ENCODE results near the gene DCDC1.
"Not testable (repeated sequence)": the region's sequence is repeated elsewhere in the genome, so short reads cannot be mapped to it uniquely, and the experiment has no call there.

Gene DCDC1

DNA sequence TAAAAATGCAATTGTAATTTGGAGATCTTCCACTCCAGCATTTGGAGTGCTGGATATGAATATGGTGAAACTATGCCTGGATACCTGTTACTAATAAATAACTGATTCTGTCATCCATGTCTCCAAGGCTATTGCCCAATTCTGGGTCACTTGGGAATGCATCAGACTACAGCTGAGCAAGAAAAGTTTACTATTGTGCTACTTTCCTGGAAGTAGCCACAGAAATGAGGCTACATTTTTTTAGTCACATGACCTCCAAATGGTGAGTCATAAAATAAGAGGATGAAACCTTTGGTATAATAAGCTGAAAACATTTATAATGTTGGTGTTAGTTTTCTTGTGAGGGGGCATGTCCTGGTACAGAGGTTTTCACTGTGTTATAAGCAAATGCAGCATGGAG is 44.4 kb downstream of the DCDC1 start:
- no peak for DNase-seq

- no peak for DNase-seq
Measured at GRCh38 chr11:31323145-31323544, 46.4 kb downstream of the DCDC1 start.

- not testable (repeated sequence) for DNase-seq
Measured at GRCh38 chr11:31321494-31321893, 48.0 kb downstream of the DCDC1 start.

- peak in 1 of 3 experiments; percentile 20 for DNase-seq
Measured at GRCh38 chr11:31303644-31304180, 65.8 kb downstream of the DCDC1 start.

GRCh38 chr11:31301549-31302510 is 67.7 kb downstream of the DCDC1 start:
- no peak for DNase-seq

GRCh38 chr11:31295308-31295707 is 74.2 kb downstream of the DCDC1 start:
- no peak for DNase-seq

DNA sequence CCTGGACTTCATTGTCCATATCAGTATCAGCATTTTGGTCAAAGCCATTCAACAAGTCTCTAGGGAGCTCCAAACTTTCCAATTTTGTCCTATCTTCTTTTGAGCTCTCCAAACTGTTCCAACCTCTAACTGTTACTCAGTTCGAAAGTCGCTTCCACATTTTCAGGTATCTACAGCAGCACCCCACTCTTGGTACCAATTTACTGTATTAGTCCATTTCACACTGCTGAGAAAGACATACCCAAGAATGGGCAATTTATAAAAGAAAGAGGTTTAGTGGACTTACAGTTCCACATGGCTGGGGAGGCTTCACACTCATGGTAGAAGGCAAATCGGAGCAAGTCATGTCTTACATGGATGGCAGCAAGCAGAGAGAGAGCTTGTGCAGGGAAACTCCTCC is 96.0 kb downstream of the DCDC1 start:
- DNase-seq, result not testable (repeated sequence)

GRCh38 chr11:31267720-31268119 is 101.8 kb downstream of the DCDC1 start:
- DNase-seq, result no peak

DNA sequence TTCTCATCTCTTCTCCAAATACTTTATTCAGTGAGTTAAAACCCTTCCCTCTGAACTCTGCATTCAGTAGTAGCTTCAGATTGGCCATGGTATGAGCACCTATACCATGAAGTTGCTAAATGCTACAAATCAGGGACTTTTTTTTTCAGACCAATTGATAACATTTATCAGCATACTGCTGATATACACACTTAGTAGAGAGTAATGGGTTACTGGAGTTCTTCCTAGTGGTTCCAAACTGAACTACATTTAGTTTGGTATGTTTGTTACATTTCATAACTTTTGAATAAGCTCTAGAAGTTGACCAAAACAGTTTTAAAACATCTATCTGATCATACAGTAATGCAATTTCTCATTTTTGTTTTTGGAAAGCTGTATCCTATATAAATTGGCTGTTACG is 104.7 kb downstream of the DCDC1 start:
- DNase-seq, result no peak

DNA sequence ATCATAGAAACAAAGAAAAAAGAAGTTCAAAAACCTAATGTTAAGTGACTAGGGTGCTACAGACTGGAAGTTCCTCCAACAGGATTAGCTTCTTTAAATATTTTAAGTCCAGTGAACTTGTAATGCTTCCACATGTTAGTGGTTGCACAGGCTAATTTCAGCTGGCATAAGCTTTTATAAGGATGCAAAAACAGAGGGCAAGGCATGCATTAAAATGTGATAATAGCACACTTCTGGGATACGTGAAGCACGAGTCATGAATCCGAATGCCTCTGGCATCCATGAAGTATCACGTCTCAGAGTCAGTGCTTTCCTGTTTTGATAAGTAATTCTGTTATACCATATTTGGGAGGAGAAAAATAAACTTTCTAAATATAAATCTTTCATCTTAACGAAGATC is 106.8 kb downstream of the DCDC1 start:
- DNase-seq, result no peak

DNA sequence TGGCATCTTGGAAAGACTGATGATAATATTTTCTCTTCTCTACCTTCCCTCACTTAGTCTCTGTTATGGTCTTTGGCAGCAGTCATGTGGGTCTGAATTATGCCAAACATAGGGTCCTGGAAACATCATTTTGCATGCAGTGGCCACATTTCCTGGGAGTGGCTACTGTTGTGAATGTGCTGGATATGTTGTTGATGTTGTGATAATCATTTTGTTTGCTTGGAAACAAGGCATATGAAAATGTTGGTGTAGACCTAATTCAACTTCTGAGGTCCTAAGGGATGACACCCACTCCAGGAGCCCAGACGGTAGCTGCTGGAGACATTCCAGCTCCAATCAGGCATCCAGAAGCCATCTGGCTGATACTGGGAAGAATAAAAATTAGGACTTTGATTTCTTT is 109.7 kb downstream of the DCDC1 start:
- no peak for DNase-seq

DNA sequence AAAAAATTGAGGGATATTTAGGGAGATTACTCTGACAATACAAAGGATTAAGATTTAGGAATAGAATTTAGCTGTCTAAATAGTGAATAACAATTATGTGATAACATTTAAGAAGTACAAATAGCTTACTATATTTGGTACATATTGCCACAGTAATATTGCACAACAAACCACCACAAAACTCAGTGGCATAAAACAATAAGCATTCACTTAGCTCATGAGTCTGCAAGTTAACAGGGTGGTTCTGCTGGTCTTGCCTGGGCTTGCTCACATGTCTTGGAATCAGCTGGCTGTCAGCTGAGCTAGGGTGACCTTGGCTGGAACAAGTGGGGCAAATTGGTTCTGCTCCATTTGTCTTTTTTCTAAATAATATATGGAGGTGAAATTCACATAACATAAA is 115.1 kb downstream of the DCDC1 start:
- no peak for DNase-seq

DNA sequence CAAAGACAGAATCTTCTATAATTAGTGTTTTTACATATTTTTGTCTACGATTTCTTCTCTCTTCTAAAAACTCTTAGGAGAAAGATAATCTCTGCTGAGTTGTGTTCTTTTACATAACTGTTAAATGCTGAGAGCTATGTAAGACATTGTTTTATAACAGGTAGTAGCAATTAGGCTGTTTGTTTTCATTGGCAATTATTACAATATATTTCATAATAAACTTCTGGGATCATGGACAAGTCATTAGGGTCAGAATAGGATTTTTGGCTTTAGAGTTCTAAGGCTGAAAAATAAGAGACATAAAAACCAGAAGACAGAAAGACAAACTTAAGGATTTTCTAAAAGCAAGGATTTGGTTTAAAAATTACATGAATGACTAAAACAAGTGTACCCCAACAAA is 120.8 kb downstream of the DCDC1 start:
- DNase-seq, result no peak

DNA sequence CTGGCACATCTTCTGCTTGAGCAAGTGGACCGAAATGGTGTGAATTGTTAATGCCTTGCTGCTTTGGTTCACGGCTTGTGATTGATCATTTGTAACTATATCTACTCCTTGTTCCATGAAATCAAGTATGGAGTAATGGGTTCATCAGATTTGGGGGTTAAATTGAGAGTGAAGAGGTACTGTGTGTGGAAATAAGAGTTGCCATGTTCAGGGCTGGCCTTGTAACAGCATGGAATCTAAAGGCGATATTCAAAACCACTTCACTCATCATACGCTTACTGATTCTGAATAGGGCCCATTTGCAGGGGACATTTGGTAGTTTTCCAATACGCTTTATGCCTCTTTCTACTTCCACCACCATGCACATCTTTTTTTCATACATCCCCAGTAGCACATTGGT is 122.2 kb downstream of the DCDC1 start:
- DNase-seq, result no peak

DNA sequence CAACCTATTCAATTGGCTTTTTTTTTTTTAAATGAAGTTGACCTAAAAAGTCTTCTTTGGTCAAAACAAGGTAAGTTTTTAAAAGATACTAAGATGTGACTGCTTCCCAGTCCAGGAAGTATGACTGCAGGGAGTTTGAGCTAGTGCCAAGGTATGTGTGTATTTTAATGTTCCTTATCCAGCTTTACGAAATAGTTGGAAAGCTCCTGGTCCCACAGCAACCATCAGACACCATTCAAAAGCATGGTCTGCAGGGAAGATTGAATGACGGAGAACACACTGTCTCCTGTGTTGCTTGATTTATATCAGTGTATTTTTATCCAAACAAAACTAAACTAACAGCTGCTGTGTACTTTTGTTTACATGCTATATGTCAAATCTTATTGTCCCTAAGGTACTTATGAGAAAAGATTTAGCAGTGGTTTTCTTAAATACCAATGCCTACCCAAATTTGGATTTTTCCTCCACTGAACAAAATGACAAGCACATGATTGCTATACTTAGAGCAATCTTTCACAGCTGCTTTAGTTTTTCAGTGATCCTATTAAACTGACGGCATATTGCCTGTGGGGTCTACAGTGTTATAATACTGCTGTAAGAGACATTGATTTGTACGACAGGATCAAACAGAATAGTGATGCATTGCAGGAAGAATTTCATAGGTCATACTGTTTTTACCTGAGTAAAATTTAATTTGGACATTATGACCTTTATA is 122.9 kb downstream of the DCDC1 start:
- DNase-seq, result no peak

DNA sequence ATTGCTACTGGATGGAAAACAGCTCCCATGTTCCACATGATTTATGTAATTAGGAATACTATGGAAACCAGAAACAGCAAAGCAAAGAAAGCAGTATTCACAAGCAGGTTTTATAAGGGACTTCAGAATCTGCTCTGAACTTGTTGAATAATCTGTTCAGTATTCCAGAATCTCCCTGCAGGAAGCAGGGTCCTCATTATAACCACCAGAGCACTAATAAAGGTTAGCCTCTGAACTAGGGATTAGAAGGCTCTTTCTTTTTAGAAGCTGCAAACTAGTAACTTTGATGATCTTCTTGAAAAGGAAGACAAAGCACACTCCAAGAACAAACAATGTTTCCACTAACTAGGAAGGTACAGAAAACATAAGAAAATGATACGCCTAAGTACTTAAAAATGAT is 125.8 kb downstream of the DCDC1 start:
- peak in 2 of 3 experiments; percentile 4 to 41 for DNase-seq

GRCh38 chr11:31240340-31240904 is 129.1 kb downstream of the DCDC1 start:
- peak; percentile 37 to 85 (median 50) for DNase-seq

DNA sequence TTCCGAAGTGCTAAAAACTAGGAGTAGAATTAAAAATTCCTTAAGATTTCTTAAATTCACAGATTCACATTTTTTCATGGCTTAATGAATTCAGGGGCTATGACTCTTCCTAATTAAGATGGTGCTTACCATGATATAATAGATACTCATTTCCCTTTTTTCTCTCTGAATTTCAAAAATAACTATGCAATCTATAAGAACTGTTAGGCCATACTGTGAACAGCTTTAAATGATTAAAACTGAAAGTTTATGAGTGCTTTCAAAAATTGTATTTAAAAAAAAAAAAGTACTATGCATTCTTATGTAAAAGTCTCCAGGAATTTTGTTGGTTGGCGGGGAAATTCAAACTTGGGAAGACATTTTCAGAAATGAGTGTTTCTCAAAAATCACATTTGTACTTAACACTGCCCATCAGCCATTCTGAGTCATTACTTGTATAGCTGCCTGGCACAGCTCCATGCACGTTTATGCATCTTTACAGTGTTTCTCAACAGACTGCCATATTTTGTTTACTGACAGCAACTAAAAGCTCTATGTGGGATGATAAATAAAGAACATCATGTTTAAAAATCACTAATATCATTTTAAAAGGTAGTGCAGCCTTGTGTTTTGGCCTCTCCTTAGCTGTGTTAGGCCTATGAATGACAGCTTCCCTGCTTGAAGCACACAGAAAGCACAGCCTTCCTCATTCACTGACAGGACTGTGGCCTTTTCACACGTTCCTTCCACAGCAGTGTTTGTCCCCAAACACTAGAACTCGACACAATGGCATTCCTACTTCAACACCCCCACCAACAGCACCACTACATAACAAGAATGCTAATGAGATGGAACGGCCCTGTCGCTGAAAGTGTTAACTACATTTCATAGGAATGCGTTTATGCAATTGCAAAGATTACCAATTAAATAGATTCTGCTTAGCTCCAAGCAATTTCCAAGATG is 131.4 kb downstream of the DCDC1 start:
- DNase-seq, result peak in 1 of 3 experiments; percentile 44

DNA sequence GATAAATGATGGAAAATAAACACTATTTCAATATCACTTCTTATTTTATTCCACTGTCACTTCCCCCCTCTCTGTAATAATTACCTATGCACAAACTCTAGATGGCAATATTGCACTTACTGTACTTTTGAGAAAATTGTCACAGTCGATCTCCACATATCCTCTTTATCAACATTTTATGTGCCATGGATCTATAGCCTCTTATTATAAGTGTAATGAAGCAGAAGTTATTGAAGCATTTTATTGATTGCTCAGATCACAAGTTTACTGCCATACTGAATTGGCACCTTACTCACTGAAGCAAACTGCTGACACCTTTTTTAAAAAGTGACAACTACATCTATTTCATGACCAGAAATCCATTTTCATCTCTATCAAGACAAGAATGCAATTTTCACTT is 133.4 kb downstream of the DCDC1 start:
- peak; percentile 5 to 73 (median 14) for DNase-seq

- peak in 2 of 3 experiments; percentile 33 to 63 for DNase-seq
Measured at GRCh38 chr11:31233425-31233824, 136.1 kb downstream of the DCDC1 start.

DNA sequence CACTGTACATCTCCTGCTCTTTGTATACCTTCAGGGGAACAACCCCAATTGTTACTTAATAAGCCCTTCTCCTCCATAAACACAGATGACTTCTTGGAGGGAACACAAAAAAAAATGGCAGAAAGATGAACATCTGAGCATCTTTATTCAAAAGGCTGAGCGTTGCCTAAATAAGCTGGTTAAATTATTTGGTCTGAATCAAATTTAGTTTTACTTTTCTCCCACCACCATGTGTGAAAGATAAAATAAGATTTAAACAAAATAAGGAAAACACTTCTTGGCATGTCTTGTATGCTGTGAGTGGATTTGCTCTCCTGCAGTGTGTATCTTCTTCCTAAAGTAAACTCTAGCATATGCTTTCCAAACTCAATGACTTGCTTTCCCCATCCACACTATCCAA is 137.9 kb downstream of the DCDC1 start:
- no peak for DNase-seq

- DNase-seq, result no peak
Measured at GRCh38 chr11:31218847-31219246, 150.7 kb downstream of the DCDC1 start.
